Uterus (tissue), 4 donors: ENCODE measurements around the gene UBE2QL1. TPM values are rescaled to one million over a fixed set of nuclear protein-coding genes. Genes with fewer than 3 reads are reported as not detected.

ENCODE experiments used
- DNase-seq, 2 donors: peaks; one replicate each; pipeline ENCODE4 v3.0.0-alpha.2; 2019 to 2020
- H3K27ac ChIP-seq, 2 donors: fragments of 200-600 bp; sonication (generic); 1 replicate in 1 of 2; 2 replicates in 1 of 2; pipeline ENCODE4 v1.5.1; 2016 to 2018
- H3K27me3 ChIP-seq, 2 donors: fragments of 200-600 bp; sonication (generic); one replicate each; pipeline ENCODE4 v1.5.1; 2018 to 2019; ENCODE audit warnings: control low read depth in 1 of 2
- H3K36me3 ChIP-seq, 2 donors: fragments of 200-600 bp; sonication (generic); one replicate each; pipeline ENCODE4 v1.5.1; 2019; ENCODE audit warnings: control low read depth in 1 of 2
- H3K4me1 ChIP-seq, 2 donors: fragments of 200-600 bp; sonication (generic); one replicate each; pipeline ENCODE4 v1.5.1; 2018 to 2019; ENCODE audit warnings: control low read depth in 1 of 2
- H3K4me3 ChIP-seq, 2 donors: fragments of 200-600 bp; sonication (generic); 1 replicate in 1 of 2; 2 replicates in 1 of 2; pipeline ENCODE4 v1.5.1; 2018 to 2019; ENCODE audit warnings: mild to moderate bottlenecking in 1 of 2
- H3K9me3 ChIP-seq, 2 donors: fragments of 200-600 bp; sonication (generic); one replicate each; pipeline ENCODE4 v1.5.1; 2019; ENCODE audit warnings: control low read depth in 1 of 2
- CTCF ChIP-seq, 4 experiments: fragments of 200-600 bp in 2 of 4; fragments of 450-650 bp in 2 of 4; sonication (generic) in 2 of 4; IDR thresholded peaks; one replicate each; pipeline ENCODE4 v1.5.1; 2016 to 2019; ENCODE audit warnings: antibody characterized with exemption in 4 of 4, mild to moderate bottlenecking in 2 of 4, moderate library complexity in 1 of 4
- POLR2A ChIP-seq, 2 donors: fragments of 450-650 bp; IDR thresholded peaks; one replicate each; pipeline ENCODE4 v1.6.1; 2016; ENCODE audit warnings: antibody characterized with exemption in 2 of 2, mild to moderate bottlenecking in 1 of 2, moderate library complexity in 1 of 2
- intact Hi-C: fragments of 100-400 bp; cut with DNase I; formaldehyde crosslinking; loops from one replicate; pipeline ENCODE4 v1.15.1; 2023; ENCODE audit warnings: low total_unique reads
- total RNA-seq, 4 donors: library from RNA; depleted of rRNA in 3 of 4; stranded (reverse); fragments of >200 nt in 3 of 4; gene quantifications; one replicate each; pipeline versions ENCODE4 v1.1.0 to v1.2.4, GENCODE V29; 2014 to 2023
- donor health status: DM: yes; HTN: yes; CAD: no.

The UBE2QL1 gene
- total RNA-seq, 4 donors from 2014 or later = 0.34 to 0.90 TPM; not detected in 2

DNA sequence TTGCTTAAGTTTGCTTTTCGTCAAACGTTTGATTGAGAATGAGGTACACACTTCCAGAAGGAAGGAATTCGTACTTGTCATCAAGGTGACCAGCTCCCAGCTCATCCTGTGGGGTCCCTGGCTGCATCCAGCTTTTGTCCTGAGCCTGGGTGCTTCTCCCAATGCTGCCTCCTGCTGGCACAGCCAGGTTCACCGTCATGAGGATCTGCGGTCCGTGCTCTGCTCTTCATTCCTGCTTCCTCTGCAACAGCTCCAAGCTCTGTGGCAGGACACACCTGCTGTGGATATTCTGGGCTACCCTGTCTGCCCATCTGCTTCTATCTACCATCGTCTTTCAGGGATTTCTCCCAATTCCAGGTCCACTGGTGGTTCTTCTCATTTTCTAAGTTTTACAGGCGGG lies 13.3 kb upstream of the UBE2QL1 start:
- no peak for DNase-seq
- no peaks in the 10 kb centered on the region for H3K27me3 ChIP-seq
- H3K4me1 ChIP-seq = no peaks in the 10 kb centered on the region
- no peaks in the 10 kb centered on the region for H3K9me3 ChIP-seq
- intact Hi-C loops = no loop called here
- H3K4me3 ChIP-seq = no peak overlapping the region
- TF ChIP-seq POLR2A (IDR thresholded peaks at IDR 0.05) = no peak
- TF ChIP-seq CTCF (IDR thresholded peaks at IDR 0.05) = peak in 1 of 4 experiments; percentile 7
- no peaks in the 10 kb centered on the region for H3K36me3 ChIP-seq
- H3K27ac ChIP-seq = no peak overlapping the region

DNA sequence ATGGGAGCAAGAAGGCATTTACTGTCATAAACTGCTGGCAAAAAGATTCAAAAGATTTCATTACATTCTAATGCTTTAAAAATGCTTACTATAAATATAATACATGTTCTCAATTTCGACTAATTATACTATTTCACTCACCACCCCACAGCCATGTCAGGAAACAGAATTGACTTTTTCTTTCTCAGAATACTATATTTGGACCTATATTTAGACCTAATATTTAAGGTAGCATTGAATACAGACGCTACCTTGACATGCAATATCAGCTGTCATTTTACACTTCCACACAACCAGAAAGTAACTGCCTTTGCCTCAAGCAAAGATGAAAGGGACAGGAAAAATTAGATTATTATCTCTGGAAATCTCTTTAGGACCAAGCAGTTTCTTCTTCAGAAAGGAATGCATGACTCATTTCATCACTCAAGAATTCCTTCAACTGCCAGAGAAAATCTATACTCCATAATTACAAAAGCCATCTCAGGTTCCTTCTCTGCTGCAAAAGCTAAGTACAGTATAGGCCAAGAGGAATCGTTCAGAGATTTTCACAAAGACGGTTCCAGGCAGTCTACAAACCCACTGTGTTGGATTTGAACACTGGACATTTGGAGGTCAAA lies 11.8 kb upstream of the UBE2QL1 start:
- H3K4me3 ChIP-seq = no peak overlapping the region
- H3K36me3 ChIP-seq = no peaks in the 10 kb centered on the region
- no peak for DNase-seq
- no peak for TF ChIP-seq POLR2A (IDR thresholded peaks at IDR 0.05)
- TF ChIP-seq CTCF (IDR thresholded peaks at IDR 0.05) = no peak
- intact Hi-C loops = no loop called here
- no peak overlapping the region for H3K27ac ChIP-seq
- H3K4me1 ChIP-seq = no peaks in the 10 kb centered on the region
- no peaks in the 10 kb centered on the region for H3K27me3 ChIP-seq
- H3K9me3 ChIP-seq = no peaks in the 10 kb centered on the region

DNA sequence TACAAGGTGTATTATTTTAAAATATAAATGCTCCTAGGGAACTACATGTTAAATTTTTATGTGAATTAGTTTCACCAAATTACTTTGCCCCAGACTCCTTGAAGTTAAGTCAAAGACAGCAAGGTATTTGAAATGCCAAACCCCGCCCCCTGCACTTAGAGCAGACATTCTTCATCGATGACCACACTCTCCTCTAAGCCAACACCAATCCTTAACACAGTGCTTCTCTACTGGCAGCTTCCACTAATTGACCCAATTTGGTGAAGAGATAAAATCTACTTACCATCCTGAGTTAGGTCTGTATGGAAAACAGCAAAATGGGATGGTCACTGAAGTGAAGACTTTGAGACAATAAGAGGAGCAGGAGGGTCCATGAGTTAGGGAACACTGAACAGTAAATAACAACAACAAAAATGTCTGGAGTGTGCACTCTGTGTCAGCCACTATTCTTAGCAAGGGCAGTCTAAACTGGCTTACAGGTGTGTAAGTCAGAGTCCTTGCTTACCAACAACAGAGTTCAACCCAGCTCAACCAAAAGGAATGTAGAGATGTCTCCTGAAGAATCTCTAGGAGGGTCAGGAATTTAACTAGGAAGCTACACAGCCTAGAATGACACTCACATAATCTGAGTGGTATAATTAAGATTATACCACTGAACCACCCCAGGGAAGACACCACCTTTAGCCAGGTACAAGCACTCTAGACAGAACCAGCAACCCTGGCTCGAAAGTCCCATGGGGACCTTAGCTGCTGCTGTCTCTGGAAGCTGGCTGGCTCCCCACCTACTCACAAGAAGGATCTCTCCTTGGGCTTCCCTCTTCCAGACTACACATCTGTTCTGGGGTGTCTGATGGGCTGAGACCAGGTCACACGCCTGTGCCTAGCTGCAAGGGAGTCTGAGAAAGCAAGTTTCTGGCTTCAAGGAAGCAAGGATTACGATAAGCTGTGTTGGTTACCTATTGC lies 8.8 kb upstream of the UBE2QL1 start:
- DNase-seq = no peak
- TF ChIP-seq CTCF (IDR thresholded peaks at IDR 0.05) (no peak), POLR2A (IDR thresholded peaks at IDR 0.05) (no peak)
- intact Hi-C loops = no loop called here

GRCh38 chr5:6442333-6442732 lies 6.3 kb upstream of the UBE2QL1 start:
- Histone ChIP-seq H3K27me3 (no peaks in the 10 kb centered on the region), H3K4me3 (no peak overlapping the region), H3K27ac (no peak overlapping the region), H3K9me3 (no peaks in the 10 kb centered on the region), H3K36me3 (no peaks in the 10 kb centered on the region), H3K4me1 (no peaks in the 10 kb centered on the region)
- intact Hi-C loops = no loop called here
- TF ChIP-seq CTCF (IDR thresholded peaks at IDR 0.05) = no peak
- DNase-seq = no peak

More for the DNA sequence above, 8.8 kb upstream of the UBE2QL1 start:
- Histone ChIP-seq H3K27me3 (no peaks in the 10 kb centered on the region), H3K36me3 (no peaks in the 10 kb centered on the region), H3K9me3 (no peaks in the 10 kb centered on the region), H3K4me3 (no peak overlapping the region), H3K4me1 (no peaks in the 10 kb centered on the region), H3K27ac (no peak overlapping the region)

DNA sequence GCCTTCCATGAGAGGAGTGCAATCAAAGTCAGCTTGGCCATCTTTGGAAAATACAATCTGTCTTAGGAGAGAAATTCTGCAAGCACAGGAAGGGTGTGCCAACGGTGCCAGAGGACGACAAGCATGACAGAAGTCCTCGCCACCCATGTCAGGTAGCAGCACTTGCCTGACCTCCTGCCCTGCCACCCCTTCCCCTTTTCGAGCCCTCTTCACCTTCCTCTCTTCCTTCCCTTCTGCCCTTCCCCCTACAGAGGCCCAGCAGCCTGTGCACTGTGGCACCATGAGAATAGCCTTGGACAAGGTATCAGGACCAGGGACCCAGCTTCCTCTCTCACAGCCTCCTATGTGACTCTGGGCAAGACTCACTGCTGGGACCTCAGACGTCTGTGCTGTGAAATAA lies 5.3 kb upstream of the UBE2QL1 start:
- TF ChIP-seq POLR2A (IDR thresholded peaks at IDR 0.05) (no peak), CTCF (IDR thresholded peaks at IDR 0.05) (no peak)
- Histone ChIP-seq H3K36me3 (no peaks in the 10 kb centered on the region), H3K4me1 (no peaks in the 10 kb centered on the region), H3K4me3 (no peak overlapping the region), H3K27me3 (no peaks in the 10 kb centered on the region), H3K27ac (no peak overlapping the region), H3K9me3 (no peaks in the 10 kb centered on the region)
- intact Hi-C loops = no loop called here
- DNase-seq = no peak
